ENCODE measurements around the gene BCOR. TPM values are rescaled to one million over a fixed set of nuclear protein-coding genes. Genes with fewer than 3 reads are reported as not detected.

BCOR gene
- total and polyA plus RNA-seq, 9 of the 15 experiments (the other 6 are each of a cell fraction or from before 2014, with no cell fraction given), result 27.5 to 113 (median 37.6) TPM

DNA sequence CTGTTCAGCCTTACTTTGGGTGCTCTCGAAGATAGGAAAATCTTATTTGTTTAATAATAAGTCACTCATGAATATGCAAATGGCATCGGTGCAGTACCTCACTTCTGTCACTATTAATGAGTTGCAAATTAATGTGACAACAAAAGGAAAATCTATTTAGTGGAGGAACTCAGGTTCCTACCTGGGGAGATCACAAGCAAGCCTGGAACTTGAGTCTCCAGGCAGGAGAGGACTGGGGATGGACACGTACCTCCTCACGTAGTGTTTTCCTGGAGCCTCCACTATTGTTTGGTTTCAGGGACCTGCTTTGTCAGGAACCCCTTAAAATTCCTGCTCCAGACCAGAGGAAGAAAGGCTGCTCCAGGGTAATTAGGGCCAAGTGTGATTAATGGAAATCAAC lies 82.1 kb downstream of the BCOR start (continued):
- TF ChIP-seq, protein P1, sequence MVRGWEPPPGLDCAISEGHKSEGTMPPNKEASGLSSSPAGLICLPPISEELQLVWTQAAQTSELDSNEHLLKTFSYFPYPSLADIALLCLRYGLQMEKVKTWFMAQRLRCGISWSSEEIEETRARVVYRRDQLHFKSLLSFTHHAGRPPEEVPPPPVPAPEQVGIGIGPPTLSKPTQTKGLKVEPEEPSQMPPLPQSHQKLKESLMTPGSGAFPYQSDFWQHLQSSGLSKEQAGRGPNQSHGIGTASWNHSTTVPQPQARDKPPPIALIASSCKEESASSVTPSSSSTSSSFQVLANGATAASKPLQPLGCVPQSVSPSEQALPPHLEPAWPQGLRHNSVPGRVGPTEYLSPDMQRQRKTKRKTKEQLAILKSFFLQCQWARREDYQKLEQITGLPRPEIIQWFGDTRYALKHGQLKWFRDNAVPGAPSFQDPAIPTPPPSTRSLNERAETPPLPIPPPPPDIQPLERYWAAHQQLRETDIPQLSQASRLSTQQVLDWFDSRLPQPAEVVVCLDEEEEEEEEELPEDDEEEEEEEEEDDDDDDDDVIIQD (CRISPR knock-in tag; IDR thresholded peaks at IDR 0.05), result no peak
- TF ChIP-seq GTF2B (IDR thresholded peaks at IDR 0.05; ENCODE audit: extremely low read depth, insufficient read length), result no peak
- no peak for TF ChIP-seq SP1 (CRISPR knock-in tag; IDR thresholded peaks at IDR 0.05)

GRCh38 chrX:40013266-40014195 lies 84.2 kb downstream of the BCOR start:
- Histone ChIP-seq H3K79me2 (ENCODE audit: control insufficient read depth, insufficient read depth, low read length) (no peaks in the 10 kb centered on the region; the same call in 2 of the 3 replicates), H3K36me3 (ENCODE audit: control insufficient read depth, insufficient read depth, low read length) (no peaks in the 10 kb centered on the region), H3K9ac (ENCODE audit: insufficient read depth in 1 of 2, low read depth in 2 of 2, low read length in 2 of 2) (peak overlapping the region; percentile 73 to 94), H3K4me2 (ENCODE audit: insufficient read depth, low read length) (peak overlapping the region; percentile 76), H4K20me1 (replicated peaks; ENCODE audit: control insufficient read depth, insufficient read depth, low read length) (no peaks in the 10 kb centered on the region), H3K27me3 (ENCODE audit: control insufficient read depth in 2 of 2, insufficient read depth in 2 of 2, low read length in 2 of 2) (no peaks in the 10 kb centered on the region), H2AFZ (ENCODE audit: low read depth, low read length) (peak overlapping the region; percentile 81), H3K4me3 (peak overlapping the region; percentile 59), H3K9me1 (ENCODE audit: control insufficient read depth, insufficient read depth, low read length) (no peaks in the 10 kb centered on the region), H3K27ac (ENCODE audit: extremely low read depth, low read depth, low read length) (peak overlapping the region; percentile 92), H3K4me1 (replicated peaks in 1 of 2; ENCODE audit: control insufficient read depth in 2 of 2, insufficient read depth in 2 of 2, low read length in 2 of 2) (peaks cover 0 to 38% of the 10 kb centered on the region in 2 experiments; a peak in 3 of 5 replicates), H3K9me3 (replicated peaks; ENCODE audit: control insufficient read depth, insufficient read depth, low read depth, low read length) (no peaks in the 10 kb centered on the region; the same call in 1 of the 2 replicates)
- in situ Hi-C loops (cut with MboI) (no loop called here), intact Hi-C loops (cut with micrococcal nuclease) (loop anchor here (10.0 kb wide), 2 partner anchors 81 to 161 kb away; partner anchors contain the start of gene BCOR)
- TSS peak; percentile 93 for BruUV-seq (replicated peaks)
- 1% methylated on average over 31 of the region's 76 CpGs for WGBS (ENCODE audit: insufficient coverage, low coverage, missing lambda C conversion rate)
- ChIA-PET CTCF (ENCODE audit: low intra/inter-chr PET ratio) (interaction anchor here (0.6 kb wide), 1 partner anchor 13 kb away, joined by 3 read pairs; no protein-coding TSS in a partner anchor), POLR2A (interaction anchor here (0.6 to 0.9 kb wide), 7 partner anchors 11 to 294 kb away, joined by 3 to 4 read pairs (median 3); no protein-coding TSS in a partner anchor)
- DNase-seq (ENCODE audit: extremely low read depth in 1 of 4, low spot score in 3 of 4) (peak; percentile 66 to 81 (median 75)), ATAC-seq (peak; percentile 77), FAIRE-seq (peak; percentile 81)
- TF ChIP-seq NONO (IDR thresholded peaks at IDR 0.05; ENCODE audit: low read depth in 2 of 2, low read length in 1 of 2), result no peak; a peak in 1 of 4 replicates
- TF ChIP-seq, protein P2, sequence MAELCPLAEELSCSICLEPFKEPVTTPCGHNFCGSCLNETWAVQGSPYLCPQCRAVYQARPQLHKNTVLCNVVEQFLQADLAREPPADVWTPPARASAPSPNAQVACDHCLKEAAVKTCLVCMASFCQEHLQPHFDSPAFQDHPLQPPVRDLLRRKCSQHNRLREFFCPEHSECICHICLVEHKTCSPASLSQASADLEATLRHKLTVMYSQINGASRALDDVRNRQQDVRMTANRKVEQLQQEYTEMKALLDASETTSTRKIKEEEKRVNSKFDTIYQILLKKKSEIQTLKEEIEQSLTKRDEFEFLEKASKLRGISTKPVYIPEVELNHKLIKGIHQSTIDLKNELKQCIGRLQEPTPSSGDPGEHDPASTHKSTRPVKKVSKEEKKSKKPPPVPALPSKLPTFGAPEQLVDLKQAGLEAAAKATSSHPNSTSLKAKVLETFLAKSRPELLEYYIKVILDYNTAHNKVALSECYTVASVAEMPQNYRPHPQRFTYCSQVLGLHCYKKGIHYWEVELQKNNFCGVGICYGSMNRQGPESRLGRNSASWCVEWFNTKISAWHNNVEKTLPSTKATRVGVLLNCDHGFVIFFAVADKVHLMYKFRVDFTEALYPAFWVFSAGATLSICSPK (IDR thresholded peaks at IDR 0.05; ENCODE audit: borderline replicate concordance), result no peak
- no peak for TF ChIP-seq HDAC3 (IDR thresholded peaks at IDR 0.05; ENCODE audit: borderline replicate concordance, partially characterized antibody)
- TF ChIP-seq CSDE1 (IDR thresholded peaks at IDR 0.05), result no peak
- no peak for TF ChIP-seq ZZZ3 (IDR thresholded peaks at IDR 0.05)
- TF ChIP-seq POLR2G (IDR thresholded peaks at IDR 0.05; ENCODE audit: low read depth, low read length), result peak; percentile 85
- TF ChIP-seq, protein P3, sequence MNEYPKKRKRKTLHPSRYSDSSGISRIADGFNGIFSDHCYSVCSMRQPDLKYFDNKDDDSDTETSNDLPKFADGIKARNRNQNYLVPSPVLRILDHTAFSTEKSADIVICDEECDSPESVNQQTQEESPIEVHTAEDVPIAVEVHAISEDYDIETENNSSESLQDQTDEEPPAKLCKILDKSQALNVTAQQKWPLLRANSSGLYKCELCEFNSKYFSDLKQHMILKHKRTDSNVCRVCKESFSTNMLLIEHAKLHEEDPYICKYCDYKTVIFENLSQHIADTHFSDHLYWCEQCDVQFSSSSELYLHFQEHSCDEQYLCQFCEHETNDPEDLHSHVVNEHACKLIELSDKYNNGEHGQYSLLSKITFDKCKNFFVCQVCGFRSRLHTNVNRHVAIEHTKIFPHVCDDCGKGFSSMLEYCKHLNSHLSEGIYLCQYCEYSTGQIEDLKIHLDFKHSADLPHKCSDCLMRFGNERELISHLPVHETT (CRISPR knock-in tag; conservative IDR thresholded peaks at IDR 0.05 in 1 of 2, IDR thresholded peaks at IDR 0.05 in 1 of 2), result no peak
- no peak for TF ChIP-seq MTF1 (CRISPR knock-in tag; IDR thresholded peaks at IDR 0.05; ENCODE audit: borderline replicate concordance)
- no peak for TF ChIP-seq ZNF146 (CRISPR knock-in tag; IDR thresholded peaks at IDR 0.05; ENCODE audit: unreplicated experiment)
